BLaER1 (cell line): ENCODE data around the gene FOXO3.
"Not testable (repeated sequence)": the region's sequence is repeated elsewhere in the genome, so short reads cannot be mapped to it uniquely, and the experiment has no call there.

Experiments
- H3K27ac ChIP-seq: shearing (Covaris generic); formaldehyde crosslinking; 2 replicates; pipeline ENCODE4 v1.8.1; 2022
- H3K27me3 ChIP-seq: shearing (Covaris generic); formaldehyde crosslinking; 2 replicates; pipeline ENCODE4 v1.8.1; 2022
- H3K36me3 ChIP-seq: shearing (Covaris generic); formaldehyde crosslinking; 2 replicates; pipeline ENCODE4 v1.8.1; 2022
- H3K4me1 ChIP-seq: shearing (Covaris generic); formaldehyde crosslinking; 2 replicates; pipeline ENCODE4 v1.8.1; 2022
- H3K4me2 ChIP-seq: shearing (Covaris generic); formaldehyde crosslinking; 2 replicates; pipeline ENCODE4 v1.8.1; 2022
- H3K4me3 ChIP-seq: shearing (Covaris generic); formaldehyde crosslinking; 2 replicates; pipeline ENCODE4 v1.8.1; 2022
- H3K9ac ChIP-seq: shearing (Covaris generic); formaldehyde crosslinking; 2 replicates; pipeline ENCODE4 v1.8.1; 2022
- H3K9me3 ChIP-seq: shearing (Covaris generic); formaldehyde crosslinking; 2 replicates; pipeline ENCODE4 v1.8.1; 2022
- H4K20me1 ChIP-seq: shearing (Covaris generic); formaldehyde crosslinking; 2 replicates; pipeline ENCODE4 v1.8.1; 2022
- Cebpa-rat ChIP-seq: shearing (Covaris generic); IDR thresholded peaks from 2 replicates; pipeline ENCODE4 v1.8.1; 2022

FOXO3 gene

DNA sequence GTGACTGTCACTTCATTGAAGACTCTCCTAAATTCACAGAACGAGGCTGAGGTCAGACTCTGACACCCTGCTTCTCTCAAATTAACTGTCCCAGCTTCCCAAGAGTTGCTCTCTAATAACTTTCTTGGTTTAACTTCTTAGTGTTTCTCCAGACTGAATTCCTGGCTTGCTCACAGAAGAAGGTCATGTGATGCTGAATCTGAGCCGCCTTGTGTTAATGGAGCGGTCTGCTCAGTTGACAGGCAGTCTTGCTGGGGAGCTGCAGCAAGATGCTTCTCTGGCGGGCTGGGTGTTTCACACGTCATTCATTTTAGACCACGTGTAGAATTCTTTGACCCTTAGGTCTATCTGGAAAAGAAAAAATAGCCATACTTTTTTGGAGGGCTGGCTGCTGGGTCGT lies 107.3 kb downstream of the FOXO3 start:
- Histone ChIP-seq H3K4me2 (no peak overlapping the region), H3K27me3 (no peaks in the 10 kb centered on the region), H3K9me3 (no peaks in the 10 kb centered on the region), H3K9ac (no peak overlapping the region), H3K27ac (no peak overlapping the region), H3K4me3 (no peak overlapping the region), H4K20me1 (peaks cover 82% of the 10 kb centered on the region), H3K36me3 (peaks cover 48% of the 10 kb centered on the region), H3K4me1 (no peaks in the 10 kb centered on the region)
- TF ChIP-seq Cebpa-rat: no peak

DNA sequence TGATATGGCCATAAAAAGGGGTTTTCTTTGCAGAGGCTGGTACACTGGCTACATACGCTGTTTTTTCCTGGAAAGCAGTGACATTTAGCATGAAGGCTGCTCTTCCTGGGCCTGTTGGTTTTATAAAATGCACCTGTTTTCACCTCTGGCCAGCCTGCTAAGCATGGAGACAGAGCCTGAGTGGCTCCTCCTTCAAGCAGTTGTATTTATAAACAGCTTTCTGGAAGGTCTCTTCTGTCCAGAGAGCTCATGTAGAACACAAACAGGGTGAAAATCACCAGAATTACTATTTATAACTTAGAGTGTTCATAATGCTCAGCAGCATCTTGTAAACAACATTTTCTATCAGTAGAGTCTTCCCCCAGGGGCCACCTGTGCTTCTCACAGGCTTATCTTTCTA lies 109.0 kb downstream of the FOXO3 start:
- H3K27ac ChIP-seq: no peak overlapping the region
- peaks cover 97% of the 10 kb centered on the region for H4K20me1 ChIP-seq
- TF ChIP-seq Cebpa-rat: no peak
- no peaks in the 10 kb centered on the region for H3K4me1 ChIP-seq
- no peaks in the 10 kb centered on the region for H3K27me3 ChIP-seq
- H3K9ac ChIP-seq: no peak overlapping the region
- H3K36me3 ChIP-seq: peaks cover 36% of the 10 kb centered on the region
- H3K4me3 ChIP-seq: no peak overlapping the region
- H3K4me2 ChIP-seq: no peak overlapping the region
- no peaks in the 10 kb centered on the region for H3K9me3 ChIP-seq

DNA sequence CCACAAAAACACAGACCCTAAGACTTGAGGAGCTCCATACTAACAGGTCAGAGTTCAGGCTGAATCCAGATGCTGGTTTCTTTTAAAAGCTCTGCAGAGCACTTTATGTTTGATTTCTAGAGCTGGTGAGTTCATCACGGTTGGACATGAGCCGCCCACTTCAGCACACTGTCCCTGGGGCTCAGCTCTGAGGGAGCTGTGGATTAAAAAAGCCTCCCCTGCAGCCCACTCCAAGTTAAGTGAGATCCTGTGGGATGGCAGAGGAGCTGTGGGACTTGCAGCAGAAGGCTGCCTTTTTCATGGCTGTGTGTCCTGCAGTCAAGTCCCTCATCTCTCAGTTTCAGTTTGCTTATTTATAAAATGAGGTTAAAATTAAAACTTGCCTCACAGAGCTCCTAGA lies 110.5 kb downstream of the FOXO3 start:
- peaks cover 21% of the 10 kb centered on the region for H3K36me3 ChIP-seq
- H3K4me2 ChIP-seq: no peak overlapping the region
- H3K4me3 ChIP-seq: no peak overlapping the region
- H3K4me1 ChIP-seq: no peaks in the 10 kb centered on the region
- H4K20me1 ChIP-seq: peaks cover 98% of the 10 kb centered on the region
- H3K27ac ChIP-seq: no peak overlapping the region
- no peak for TF ChIP-seq Cebpa-rat
- no peaks in the 10 kb centered on the region for H3K27me3 ChIP-seq
- no peak overlapping the region for H3K9ac ChIP-seq
- no peaks in the 10 kb centered on the region for H3K9me3 ChIP-seq

DNA sequence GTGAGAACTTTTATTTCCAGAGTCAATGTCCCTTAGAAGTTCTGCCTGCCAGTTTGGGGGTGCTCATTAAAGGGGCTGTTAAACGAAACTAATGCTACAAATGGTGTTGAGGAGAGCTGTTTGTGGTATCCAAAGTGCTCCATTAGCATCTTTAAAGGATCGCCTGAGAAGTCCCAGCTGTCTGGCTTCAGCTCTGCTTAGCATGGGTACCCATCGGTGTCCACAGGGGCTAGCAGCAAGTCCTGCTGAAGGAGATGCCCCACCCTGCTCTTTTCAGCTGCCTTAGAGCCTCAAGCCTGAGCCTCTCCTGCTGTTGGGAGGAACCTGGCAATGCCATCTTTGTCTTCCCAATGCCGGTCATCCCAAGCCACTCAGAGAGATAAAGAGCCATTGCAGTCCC lies 111.1 kb downstream of the FOXO3 start:
- Histone ChIP-seq H3K9me3 (no peaks in the 10 kb centered on the region), H3K27me3 (no peaks in the 10 kb centered on the region), H3K27ac (no peak overlapping the region), H3K4me1 (no peaks in the 10 kb centered on the region), H4K20me1 (peaks cover 100% of the 10 kb centered on the region), H3K9ac (no peak overlapping the region), H3K4me3 (no peak overlapping the region), H3K4me2 (no peak overlapping the region), H3K36me3 (peaks cover 15% of the 10 kb centered on the region)
- TF ChIP-seq Cebpa-rat: no peak

DNA sequence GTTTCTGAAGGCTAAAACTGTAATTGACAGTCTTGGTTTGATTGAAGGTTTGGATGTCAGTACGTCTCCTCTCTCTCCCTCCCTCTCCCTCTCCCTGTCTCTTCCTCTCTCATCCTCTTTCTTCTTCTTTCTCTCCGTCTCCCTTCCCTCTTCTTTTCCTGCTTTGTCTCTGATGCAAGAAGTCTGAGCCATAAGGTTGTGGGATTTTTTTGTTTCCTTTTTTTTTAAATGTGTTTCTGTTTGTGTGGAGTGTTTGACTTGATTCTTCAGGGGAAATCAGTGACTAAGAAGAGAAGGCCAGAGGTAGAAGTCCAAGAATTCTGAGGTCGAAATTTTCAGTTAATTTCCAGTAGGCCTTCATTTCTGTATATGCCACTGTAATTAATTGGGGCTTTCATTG lies 111.9 kb downstream of the FOXO3 start:
- TF ChIP-seq Cebpa-rat: no peak
- Histone ChIP-seq H3K9ac (no peak overlapping the region), H3K36me3 (peaks cover 11% of the 10 kb centered on the region), H3K27me3 (no peaks in the 10 kb centered on the region), H3K27ac (no peak overlapping the region), H3K4me3 (no peak overlapping the region), H3K4me2 (no peak overlapping the region), H4K20me1 (peaks cover 100% of the 10 kb centered on the region), H3K4me1 (no peaks in the 10 kb centered on the region), H3K9me3 (no peaks in the 10 kb centered on the region)

DNA sequence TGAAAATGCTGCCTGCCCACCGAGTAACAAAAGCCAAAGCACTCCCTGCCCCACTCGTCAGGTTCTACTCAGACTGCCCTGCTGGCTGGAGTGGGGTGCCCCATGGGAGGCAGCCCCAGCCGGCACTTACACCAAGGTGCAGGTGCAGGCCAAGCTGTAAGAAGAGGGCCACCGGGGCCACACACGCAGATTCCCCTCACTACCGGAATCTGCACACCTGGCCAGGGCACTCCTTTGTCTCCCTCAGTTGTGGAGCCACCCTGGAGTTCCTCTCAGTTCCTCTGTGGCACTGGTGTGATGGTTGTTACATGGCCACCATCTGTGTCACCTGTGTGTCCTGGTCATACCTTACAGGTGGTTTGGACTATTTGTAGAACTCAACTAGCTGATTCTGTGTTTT lies 112.4 kb downstream of the FOXO3 start:
- Histone ChIP-seq H3K9me3 (no peaks in the 10 kb centered on the region), H3K36me3 (peaks cover 6% of the 10 kb centered on the region), H3K27ac (no peak overlapping the region), H3K9ac (no peak overlapping the region), H3K27me3 (no peaks in the 10 kb centered on the region), H3K4me3 (no peak overlapping the region), H4K20me1 (peaks cover 100% of the 10 kb centered on the region), H3K4me1 (no peaks in the 10 kb centered on the region), H3K4me2 (no peak overlapping the region)
- TF ChIP-seq Cebpa-rat: no peak

DNA sequence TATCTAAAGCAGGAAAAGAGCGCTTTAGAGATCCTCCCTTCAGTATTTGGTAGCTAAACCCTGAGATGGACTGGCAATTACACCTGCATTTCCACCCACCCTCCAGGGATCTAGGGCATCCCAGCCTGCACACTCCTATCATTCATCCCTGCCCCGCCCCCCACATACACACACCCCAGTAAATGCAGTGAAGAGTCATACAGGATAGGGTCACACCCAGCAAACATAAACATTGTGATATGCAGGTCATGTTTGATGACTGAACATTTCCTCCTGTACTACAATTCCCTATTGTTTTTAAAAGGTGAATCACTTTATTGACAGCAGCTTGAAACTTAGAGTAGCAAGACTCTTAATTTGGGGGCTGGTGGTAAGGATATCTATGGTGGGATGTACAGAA lies 112.9 kb downstream of the FOXO3 start:
- H3K27ac ChIP-seq: no peak overlapping the region
- H3K4me1 ChIP-seq: no peaks in the 10 kb centered on the region
- no peaks in the 10 kb centered on the region for H3K9me3 ChIP-seq
- peaks cover 2% of the 10 kb centered on the region for H3K36me3 ChIP-seq
- H4K20me1 ChIP-seq: peaks cover 100% of the 10 kb centered on the region
- H3K4me2 ChIP-seq: no peak overlapping the region
- no peaks in the 10 kb centered on the region for H3K27me3 ChIP-seq
- no peak overlapping the region for H3K9ac ChIP-seq
- TF ChIP-seq Cebpa-rat: no peak
- H3K4me3 ChIP-seq: no peak overlapping the region

DNA sequence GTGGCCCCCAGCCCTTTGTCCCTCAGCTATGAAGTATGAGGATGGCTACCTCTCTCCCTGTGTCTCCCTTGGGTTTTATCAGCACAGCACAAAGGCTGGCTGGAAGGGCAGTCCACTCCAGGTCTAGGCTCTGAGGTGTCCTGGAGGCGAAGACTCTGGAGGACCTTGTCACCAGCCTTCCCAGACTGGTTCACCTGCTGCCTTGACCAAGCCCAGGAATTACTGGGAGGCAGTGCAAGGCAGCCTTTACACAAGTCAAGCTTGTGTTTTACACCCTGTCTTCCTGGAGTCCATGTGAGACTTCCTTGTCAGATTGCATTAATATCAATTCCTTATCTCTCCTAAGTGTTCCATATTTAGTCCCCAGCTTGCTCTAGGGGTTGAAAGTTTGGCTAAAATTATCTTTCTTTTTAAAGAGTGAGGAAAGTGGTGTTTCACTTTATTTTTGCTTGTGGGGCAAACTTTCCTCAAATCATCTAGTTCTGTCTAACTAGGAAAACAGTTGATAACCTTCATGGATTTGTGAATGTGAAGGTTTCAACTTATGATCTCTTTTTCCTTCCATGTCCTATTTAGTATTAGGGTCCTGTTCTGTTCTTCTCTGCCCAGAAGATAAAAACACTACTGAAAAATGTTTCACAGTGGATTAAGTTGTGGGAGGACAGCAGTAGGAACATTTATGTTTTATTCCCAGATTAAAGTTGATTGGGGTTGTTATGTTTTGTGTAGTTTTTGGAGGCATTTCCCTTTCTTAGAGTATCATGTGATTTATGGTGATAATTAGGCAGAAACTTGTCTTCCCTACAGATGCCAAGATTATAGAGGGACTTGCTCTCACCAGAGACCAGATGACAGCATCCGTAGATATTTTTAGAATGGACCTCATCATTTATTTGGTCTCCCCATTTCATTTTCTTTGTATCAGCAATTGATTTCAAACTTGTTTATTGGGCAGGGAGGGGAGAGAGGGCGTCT lies 114.8 kb downstream of the FOXO3 start:
- no peaks in the 10 kb centered on the region for H3K27me3 ChIP-seq
- H3K4me2 ChIP-seq: no peak overlapping the region
- TF ChIP-seq Cebpa-rat: no peak
- H3K27ac ChIP-seq: no peak overlapping the region
- H3K9ac ChIP-seq: no peak overlapping the region
- H3K9me3 ChIP-seq: no peaks in the 10 kb centered on the region
- peaks cover 14% of the 10 kb centered on the region for H3K36me3 ChIP-seq
- peaks cover 81% of the 10 kb centered on the region for H4K20me1 ChIP-seq
- no peak overlapping the region for H3K4me3 ChIP-seq
- H3K4me1 ChIP-seq: no peaks in the 10 kb centered on the region

DNA sequence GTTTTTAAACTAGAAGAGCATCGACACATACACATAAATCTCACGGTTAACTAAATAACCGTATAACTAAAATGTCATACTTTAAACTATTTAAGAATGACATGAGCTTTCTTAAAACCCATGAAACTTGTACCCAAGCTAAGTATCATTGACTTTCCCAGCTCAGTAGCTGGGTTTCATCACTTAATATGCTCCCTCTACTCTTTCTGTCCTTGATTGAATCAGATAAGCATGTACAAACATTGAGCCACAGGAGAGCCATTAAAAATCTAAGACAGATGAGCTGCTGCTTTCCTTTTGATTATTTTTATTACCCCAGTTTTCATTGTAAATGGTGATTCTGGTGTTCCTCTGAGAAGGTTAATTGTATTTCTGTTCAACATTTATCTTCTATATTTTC lies 115.8 kb downstream of the FOXO3 start:
- Histone ChIP-seq H3K9ac (no peak overlapping the region), H3K27ac (no peak overlapping the region), H3K36me3 (peaks cover 14% of the 10 kb centered on the region), H3K9me3 (no peaks in the 10 kb centered on the region), H4K20me1 (peaks cover 71% of the 10 kb centered on the region), H3K4me3 (no peak overlapping the region), H3K4me2 (no peak overlapping the region), H3K27me3 (no peaks in the 10 kb centered on the region), H3K4me1 (no peaks in the 10 kb centered on the region)
- no peak for TF ChIP-seq Cebpa-rat

DNA sequence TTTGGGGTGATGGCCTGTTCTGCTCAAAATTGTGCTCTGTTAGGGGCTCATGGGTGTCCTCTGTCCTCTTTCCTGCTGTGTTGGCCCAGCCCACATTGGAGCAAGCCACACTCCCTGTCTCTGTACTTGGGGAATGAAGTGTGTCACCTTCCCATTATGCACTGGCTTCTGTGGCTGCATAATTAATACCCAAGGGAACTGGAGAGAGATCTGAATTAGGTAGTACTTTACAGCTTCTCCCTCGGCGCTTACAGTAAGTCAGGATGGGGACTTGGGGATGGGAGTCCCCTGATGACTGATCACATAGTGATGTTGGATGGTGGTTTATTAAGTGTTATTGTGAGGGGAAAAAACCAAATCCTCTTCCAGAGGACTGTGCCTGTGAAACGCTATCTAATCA lies 116.6 kb downstream of the FOXO3 start:
- H4K20me1 ChIP-seq: peaks cover 63% of the 10 kb centered on the region
- no peak overlapping the region for H3K27ac ChIP-seq
- no peak for TF ChIP-seq Cebpa-rat
- no peak overlapping the region for H3K4me2 ChIP-seq
- no peaks in the 10 kb centered on the region for H3K27me3 ChIP-seq
- H3K9me3 ChIP-seq: no peaks in the 10 kb centered on the region
- H3K4me1 ChIP-seq: no peaks in the 10 kb centered on the region
- no peak overlapping the region for H3K9ac ChIP-seq
- peaks cover 17% of the 10 kb centered on the region for H3K36me3 ChIP-seq
- H3K4me3 ChIP-seq: no peak overlapping the region

DNA sequence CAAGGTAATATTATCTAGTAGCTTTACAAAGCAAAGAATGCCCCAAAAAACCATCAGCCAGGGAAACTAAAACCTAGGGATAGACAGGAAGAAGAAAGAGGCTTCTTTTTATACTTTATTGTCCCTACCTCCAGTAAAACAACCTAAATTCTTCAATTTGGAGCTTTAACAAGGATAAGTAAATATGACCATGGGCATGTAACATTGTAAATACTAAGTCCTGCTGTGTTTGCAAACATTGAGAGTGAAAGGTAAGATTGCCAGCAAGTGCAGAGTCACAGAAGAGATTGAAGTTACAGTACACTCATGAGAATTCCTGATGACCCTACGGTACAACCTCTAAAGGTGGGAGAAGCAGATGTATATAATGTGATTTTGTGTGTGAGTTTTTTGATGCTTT lies 117.2 kb downstream of the FOXO3 start:
- Histone ChIP-seq H3K27ac (no peak overlapping the region), H3K9ac (no peak overlapping the region), H3K4me1 (no peaks in the 10 kb centered on the region), H4K20me1 (peaks cover 58% of the 10 kb centered on the region), H3K4me3 (no peak overlapping the region), H3K36me3 (peaks cover 21% of the 10 kb centered on the region), H3K9me3 (no peaks in the 10 kb centered on the region), H3K27me3 (no peaks in the 10 kb centered on the region), H3K4me2 (no peak overlapping the region)
- TF ChIP-seq Cebpa-rat: no peak

DNA sequence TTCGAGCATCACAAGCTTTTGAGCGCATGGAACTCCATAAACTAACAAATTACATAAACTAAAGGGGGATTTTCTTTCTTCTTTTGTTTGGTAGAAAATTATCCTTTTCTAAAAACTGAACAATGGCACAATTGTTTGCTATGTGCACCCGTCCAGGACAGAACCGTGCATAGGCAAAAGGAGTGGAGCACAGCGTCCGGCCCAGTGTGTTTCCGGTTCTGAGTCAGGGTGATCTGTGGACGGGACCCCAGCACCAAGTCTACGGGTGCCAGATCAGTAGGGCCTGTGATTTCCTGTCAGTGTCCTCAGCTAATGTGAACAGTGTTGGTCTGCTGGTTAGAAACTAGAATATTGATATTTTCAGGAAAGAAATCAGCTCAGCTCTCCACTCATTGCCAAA lies 119.6 kb downstream of the FOXO3 start:
- H4K20me1 ChIP-seq: peaks cover 33% of the 10 kb centered on the region
- H3K4me1 ChIP-seq, H3K4me2 ChIP-seq, H3K9me3 ChIP-seq, H3K27ac ChIP-seq, H3K4me3 ChIP-seq, H3K27me3 ChIP-seq, H3K9ac ChIP-seq: not testable (repeated sequence)
- peaks cover 30% of the 10 kb centered on the region for H3K36me3 ChIP-seq

DNA sequence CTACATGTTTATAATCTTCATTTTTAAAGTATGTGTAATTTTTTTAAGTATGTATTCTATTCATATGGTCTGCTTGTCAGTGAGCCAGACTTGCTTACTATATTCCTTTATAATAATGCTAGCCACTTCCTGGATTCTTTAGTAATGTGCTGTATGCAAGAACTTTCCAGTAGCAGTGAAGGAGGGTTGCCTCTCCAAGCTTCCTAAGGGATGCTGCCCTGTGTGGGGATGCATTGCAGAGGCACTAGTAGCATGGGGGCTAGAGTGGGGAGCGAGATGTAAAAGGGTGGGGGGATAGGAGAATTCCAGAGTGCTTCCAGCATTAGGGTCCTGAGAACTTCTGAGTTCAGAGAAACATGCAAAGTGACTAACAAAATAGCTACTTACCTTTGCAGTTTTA lies 121.0 kb downstream of the FOXO3 start:
- Histone ChIP-seq H3K36me3 (peaks cover 44% of the 10 kb centered on the region), H4K20me1 (peaks cover 19% of the 10 kb centered on the region)
- not testable (repeated sequence) for H3K4me2 ChIP-seq, H3K9ac ChIP-seq, H3K27me3 ChIP-seq, H3K4me3 ChIP-seq, H3K27ac ChIP-seq, H3K4me1 ChIP-seq, H3K9me3 ChIP-seq

DNA sequence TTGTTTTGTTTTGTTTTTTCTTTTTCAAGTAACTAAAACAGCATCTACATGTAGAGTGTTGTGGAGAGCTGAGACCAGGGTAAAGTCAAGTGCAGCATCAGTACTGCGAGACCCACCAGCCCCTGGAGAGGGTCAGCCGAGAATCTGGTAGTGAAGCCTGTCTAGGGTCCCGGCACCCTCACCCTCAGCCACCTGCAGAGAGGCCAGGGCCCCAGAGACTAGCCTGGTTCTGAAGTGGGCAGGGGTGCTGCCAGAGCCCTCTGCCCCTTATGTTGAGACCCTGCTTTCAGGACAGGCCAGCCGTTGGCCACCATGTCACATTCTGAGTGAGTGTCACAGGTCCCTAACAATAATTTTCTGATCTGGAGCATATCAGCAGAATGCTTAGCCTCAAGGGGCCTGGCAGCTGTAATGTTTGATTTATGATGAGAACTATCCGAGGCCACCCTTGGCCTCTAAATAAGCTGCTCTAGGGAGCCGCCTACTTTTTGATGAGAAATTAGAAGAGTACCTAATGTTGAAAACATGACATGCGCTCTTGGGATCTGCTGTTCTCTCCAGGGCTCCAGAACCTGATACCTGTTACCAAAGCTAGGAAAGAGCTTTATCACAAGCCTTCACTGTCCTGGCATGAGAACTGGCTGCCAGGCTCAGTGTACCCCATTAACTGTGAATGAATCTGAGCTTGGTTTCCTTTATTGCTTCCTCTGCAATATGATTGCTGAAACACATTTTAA lies 121.8 kb downstream of the FOXO3 start:
- Histone ChIP-seq H3K36me3 (peaks cover 47% of the 10 kb centered on the region), H4K20me1 (peaks cover 11% of the 10 kb centered on the region)
- H3K9ac ChIP-seq, H3K4me3 ChIP-seq, H3K27ac ChIP-seq, H3K27me3 ChIP-seq, H3K4me1 ChIP-seq, H3K9me3 ChIP-seq, H3K4me2 ChIP-seq: not testable (repeated sequence)
